ENCODE results near the gene IGFBPL1.

The IGFBPL1 gene

GRCh38 chr9:38414040-38414723 is 10.1 kb downstream of the IGFBPL1 start:
- Histone ChIP-seq H3K4me1 (peaks cover 0 to 13% (median 0%) of the 10 kb centered on the region in 4 donors), H3K4me3 (no peak overlapping the region), H3K27ac (no peak overlapping the region), H3K9me3 (no peaks in the 10 kb centered on the region), H3K36me3 (peaks cover 0 to 10% (median 0%) of the 10 kb centered on the region in 3 donors), H3K27me3 (no peaks in the 10 kb centered on the region)
- DNase-seq = no peak
- intact Hi-C loops (cut with DNase I; ENCODE audit: low total_unique reads) = loop anchor here (10.0 kb wide), 2 partner anchors 99 to 339 kb away; no protein-coding TSS in a partner anchor
- no peak for TF ChIP-seq CTCF (IDR thresholded peaks at IDR 0.05)

- TF ChIP-seq CTCF (IDR thresholded peaks at IDR 0.05) = no peak
- intact Hi-C loops (cut with DNase I; ENCODE audit: low total_unique reads) = loop anchor here (10.0 kb wide), 2 partner anchors 98 to 338 kb away; no protein-coding TSS in a partner anchor
These were observed 11.0 kb downstream of the IGFBPL1 start for GRCh38 chr9:38413283-38413682.

GRCh38 chr9:38412751-38413150 is 11.5 kb downstream of the IGFBPL1 start:
- no peaks in the 10 kb centered on the region for H3K27me3 ChIP-seq
- no peak for DNase-seq
- H3K9me3 ChIP-seq = no peaks in the 10 kb centered on the region
- intact Hi-C loops (cut with DNase I; ENCODE audit: low total_unique reads) = loop anchor here (10.0 kb wide), 2 partner anchors 98 to 338 kb away; no protein-coding TSS in a partner anchor
- TF ChIP-seq CTCF (IDR thresholded peaks at IDR 0.05) = no peak
- H3K27ac ChIP-seq = no peak overlapping the region
- H3K4me3 ChIP-seq = no peak overlapping the region
- peaks cover 0 to 13% (median 0%) of the 10 kb centered on the region in 4 donors for H3K4me1 ChIP-seq
- peaks cover 0 to 10% (median 4%) of the 10 kb centered on the region in 3 donors for H3K36me3 ChIP-seq

More at GRCh38 chr9:38413283-38413682, 11.0 kb downstream of the IGFBPL1 start:
- no peak overlapping the region for H3K4me3 ChIP-seq
- H3K9me3 ChIP-seq = no peaks in the 10 kb centered on the region
- H3K36me3 ChIP-seq = peaks cover 0 to 10% (median 4%) of the 10 kb centered on the region in 3 donors
- H3K27ac ChIP-seq = no peak overlapping the region
- no peak for DNase-seq
- peaks cover 0 to 13% (median 0%) of the 10 kb centered on the region in 4 donors for H3K4me1 ChIP-seq
- no peaks in the 10 kb centered on the region for H3K27me3 ChIP-seq

GRCh38 chr9:38408719-38409118 is 15.5 kb downstream of the IGFBPL1 start:
- no peak overlapping the region for H3K4me3 ChIP-seq
- peaks cover 0 to 10% (median 8%) of the 10 kb centered on the region in 3 donors for H3K36me3 ChIP-seq
- no peak for TF ChIP-seq CTCF (IDR thresholded peaks at IDR 0.05)
- H3K4me1 ChIP-seq = no peaks in the 10 kb centered on the region
- DNase-seq = no peak
- intact Hi-C loops (cut with DNase I; ENCODE audit: low total_unique reads) = loop anchor here (10.0 kb wide), 1 partner anchor 394 kb away; no protein-coding TSS in a partner anchor
- no peak overlapping the region for H3K27ac ChIP-seq
- H3K27me3 ChIP-seq = no peaks in the 10 kb centered on the region
- no peaks in the 10 kb centered on the region for H3K9me3 ChIP-seq

- no peak overlapping the region for H3K27ac ChIP-seq
- no peaks in the 10 kb centered on the region for H3K27me3 ChIP-seq
- no peak overlapping the region for H3K4me3 ChIP-seq
- no peaks in the 10 kb centered on the region for H3K4me1 ChIP-seq
- no peaks in the 10 kb centered on the region for H3K9me3 ChIP-seq
- H3K36me3 ChIP-seq = peaks cover 0 to 10% (median 8%) of the 10 kb centered on the region in 3 donors
- no peak for DNase-seq
- TF ChIP-seq CTCF (IDR thresholded peaks at IDR 0.05) = no peak
- intact Hi-C loops (cut with DNase I; ENCODE audit: low total_unique reads) = loop anchor here (10.0 kb wide), 1 partner anchor 392 kb away; no protein-coding TSS in a partner anchor
These were observed 17.6 kb downstream of the IGFBPL1 start for GRCh38 chr9:38406476-38407186.
